GM12878 (cell line): ENCODE data around the gene PKP4.

Experiments
- CTCF ChIP-seq, 3 experiments: IDR thresholded peaks in 2 of 3; conservative IDR thresholded peaks in 1 of 3; 2 replicates each; pipeline ENCODE4 v1.5.1; 2011; ENCODE audit warnings: low read depth in 3 of 3, low read length in 3 of 3, mild to moderate bottlenecking in 3 of 3, control low read depth in 2 of 3, moderate library complexity in 2 of 3, inconsistent platforms in 1 of 3, mixed read lengths in 1 of 3; ENCODE audit not compliant: control insufficient read depth in 2 of 3, insufficient read depth in 1 of 3; ENCODE audit errors: extremely low read depth in 1 of 3
- EZH2 ChIP-seq: IDR thresholded peaks from 2 replicates; pipeline ENCODE4 v1.6.1; 2012; ENCODE audit warnings: low read depth, mild to moderate bottlenecking, control low read depth, inconsistent platforms, low read length, borderline replicate concordance; ENCODE audit not compliant: control insufficient read depth
- POLR2AphosphoS5 ChIP-seq: IDR thresholded peaks from 2 replicates; pipeline ENCODE4 v1.6.1; 2011; ENCODE audit warnings: mild to moderate bottlenecking, low read length, inconsistent platforms
- RFX5 ChIP-seq: IDR thresholded peaks from 2 replicates; pipeline ENCODE4 v1.6.1; 2011; ENCODE audit warnings: low read depth, low read length, improper control_type of control experiment

- TF ChIP-seq POLR2AphosphoS5 (no peak), EZH2 (no peak), RFX5 (no peak), CTCF (IDR thresholded peaks at IDR 0.05 in 2 of 3, conservative IDR thresholded peaks at IDR 0.05 in 1 of 3; ENCODE audit: control insufficient read depth in 2 of 3, extremely low read depth in 1 of 3, insufficient read depth in 1 of 3, low read depth in 3 of 3, low read length in 3 of 3) (no peak)
Observed at GRCh38 chr2:158498749-158499136, 42.0 kb downstream of the PKP4 start.
